ENCODE data around the gene TCF7L1.

The TCF7L1 gene

DNA sequence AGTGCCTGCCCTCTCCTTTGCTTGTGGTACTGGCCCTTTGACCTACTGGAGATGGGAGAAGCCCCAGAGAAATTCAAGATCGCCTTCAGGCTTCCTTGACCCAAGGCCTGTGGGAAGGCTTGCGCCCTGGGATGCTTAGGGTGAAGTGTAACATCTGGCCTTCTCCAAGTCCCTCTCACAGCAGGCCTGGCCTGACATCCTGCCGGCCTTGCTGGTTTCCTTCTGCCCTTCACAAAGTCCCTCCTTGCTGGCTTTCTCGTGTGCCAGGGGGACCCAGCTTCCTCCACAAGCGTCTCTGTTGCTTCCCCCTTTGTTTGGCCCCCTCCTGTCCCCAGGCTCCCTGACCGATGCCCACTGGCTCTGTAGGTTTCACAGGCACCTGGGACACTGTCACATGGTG lies 26.4 kb downstream of the TCF7L1 start:
- DNase-seq (ENCODE audit: low read depth) = no peak
- H3K4me3 ChIP-seq (ENCODE audit: control insufficient read depth, low read depth, low read length) = no peak overlapping the region
- TF ChIP-seq, protein P1, sequence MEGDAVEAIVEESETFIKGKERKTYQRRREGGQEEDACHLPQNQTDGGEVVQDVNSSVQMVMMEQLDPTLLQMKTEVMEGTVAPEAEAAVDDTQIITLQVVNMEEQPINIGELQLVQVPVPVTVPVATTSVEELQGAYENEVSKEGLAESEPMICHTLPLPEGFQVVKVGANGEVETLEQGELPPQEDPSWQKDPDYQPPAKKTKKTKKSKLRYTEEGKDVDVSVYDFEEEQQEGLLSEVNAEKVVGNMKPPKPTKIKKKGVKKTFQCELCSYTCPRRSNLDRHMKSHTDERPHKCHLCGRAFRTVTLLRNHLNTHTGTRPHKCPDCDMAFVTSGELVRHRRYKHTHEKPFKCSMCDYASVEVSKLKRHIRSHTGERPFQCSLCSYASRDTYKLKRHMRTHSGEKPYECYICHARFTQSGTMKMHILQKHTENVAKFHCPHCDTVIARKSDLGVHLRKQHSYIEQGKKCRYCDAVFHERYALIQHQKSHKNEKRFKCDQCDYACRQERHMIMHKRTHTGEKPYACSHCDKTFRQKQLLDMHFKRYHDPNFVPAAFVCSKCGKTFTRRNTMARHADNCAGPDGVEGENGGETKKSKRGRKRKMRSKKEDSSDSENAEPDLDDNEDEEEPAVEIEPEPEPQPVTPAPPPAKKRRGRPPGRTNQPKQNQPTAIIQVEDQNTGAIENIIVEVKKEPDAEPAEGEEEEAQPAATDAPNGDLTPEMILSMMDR (IDR thresholded peaks at IDR 0.05; ENCODE audit: control insufficient read depth, insufficient read depth, low read depth, low read length, missing control alignments) = no peak

DNA sequence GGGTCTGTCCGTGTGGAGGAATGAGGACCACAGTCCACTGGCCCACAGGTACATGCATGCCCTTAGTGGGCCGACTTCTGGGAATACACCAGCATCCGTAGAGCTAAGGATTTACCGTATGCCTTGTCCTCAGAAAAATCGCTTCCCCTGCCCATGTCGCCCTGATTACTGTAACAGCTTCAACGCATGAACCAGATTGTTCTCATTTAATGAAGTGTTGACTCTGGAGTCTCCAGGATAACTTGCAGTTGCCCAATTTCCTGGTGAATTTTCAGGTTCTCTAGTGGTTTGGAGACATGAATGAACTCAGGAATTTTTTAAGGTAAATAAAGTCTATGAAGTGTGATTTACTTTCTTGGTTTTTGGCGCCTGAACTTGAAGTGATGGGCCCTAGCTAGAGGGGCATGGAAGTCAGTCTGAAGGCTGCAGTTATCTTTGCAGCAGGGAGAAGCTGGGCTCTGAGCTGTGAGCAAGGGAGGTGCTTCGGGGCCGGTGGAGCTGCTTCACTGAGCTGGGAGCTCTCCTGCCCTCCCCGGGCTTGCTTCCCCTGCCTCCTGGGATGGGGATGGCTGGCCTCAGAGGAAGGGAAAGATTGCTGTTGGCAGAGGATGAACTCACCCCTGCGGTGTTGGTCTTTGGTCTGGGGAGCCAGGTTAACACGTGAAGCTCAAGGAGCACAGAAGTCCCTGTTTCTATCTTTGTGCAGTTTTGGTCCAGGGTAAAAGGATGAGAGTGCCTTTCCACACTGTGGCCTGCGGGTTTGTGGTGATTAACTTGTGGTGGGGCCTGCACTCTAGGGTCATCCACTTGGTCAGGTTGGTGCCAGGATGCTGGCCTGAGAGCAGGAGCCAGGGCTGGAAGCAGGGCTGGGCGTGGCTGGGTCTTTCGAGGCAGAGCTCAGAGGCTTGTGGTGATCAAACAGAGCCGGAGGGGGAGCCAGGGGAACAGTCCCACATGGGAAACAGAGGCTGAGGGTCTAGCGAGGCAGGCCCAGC lies 28.1 kb downstream of the TCF7L1 start:
- peak; percentile 8 for DNase-seq (ENCODE audit: low read depth)
- H3K4me3 ChIP-seq (ENCODE audit: control insufficient read depth, low read depth, low read length) = no peak overlapping the region
- TF ChIP-seq, protein P1 (IDR thresholded peaks at IDR 0.05; ENCODE audit: control insufficient read depth, insufficient read depth, low read depth, low read length, missing control alignments) = no peak

DNA sequence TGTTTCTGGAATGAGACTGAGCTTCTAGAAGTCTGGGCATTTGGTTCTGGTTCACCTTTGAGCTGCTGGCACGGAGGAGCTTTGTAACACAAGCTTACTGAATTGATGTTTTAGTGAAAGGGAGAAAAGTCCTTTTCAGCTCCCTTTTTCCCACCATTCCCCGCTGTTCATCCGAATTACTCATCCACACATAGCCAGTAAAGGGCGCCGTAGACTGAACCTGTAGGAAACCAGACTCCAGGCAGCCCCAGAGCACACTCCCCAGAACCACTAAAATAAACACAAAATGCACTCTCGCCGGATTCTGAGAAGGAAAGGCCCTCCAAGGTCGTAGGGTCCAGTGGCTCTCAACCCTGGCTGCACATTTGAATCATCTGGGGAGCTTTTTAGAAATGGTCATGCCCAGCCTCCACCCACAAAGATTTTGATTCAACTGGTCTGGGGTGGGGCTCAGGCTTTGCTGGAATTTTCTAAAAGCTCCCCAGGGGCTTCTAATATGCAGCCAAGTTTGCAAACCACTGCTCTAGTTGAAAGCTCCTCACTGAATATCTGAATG lies 29.6 kb downstream of the TCF7L1 start:
- TF ChIP-seq, protein P1 (IDR thresholded peaks at IDR 0.05; ENCODE audit: control insufficient read depth, insufficient read depth, low read depth, low read length, missing control alignments) = no peak
- DNase-seq (ENCODE audit: low read depth) = no peak
- H3K4me3 ChIP-seq (ENCODE audit: control insufficient read depth, low read depth, low read length) = no peak overlapping the region

DNA sequence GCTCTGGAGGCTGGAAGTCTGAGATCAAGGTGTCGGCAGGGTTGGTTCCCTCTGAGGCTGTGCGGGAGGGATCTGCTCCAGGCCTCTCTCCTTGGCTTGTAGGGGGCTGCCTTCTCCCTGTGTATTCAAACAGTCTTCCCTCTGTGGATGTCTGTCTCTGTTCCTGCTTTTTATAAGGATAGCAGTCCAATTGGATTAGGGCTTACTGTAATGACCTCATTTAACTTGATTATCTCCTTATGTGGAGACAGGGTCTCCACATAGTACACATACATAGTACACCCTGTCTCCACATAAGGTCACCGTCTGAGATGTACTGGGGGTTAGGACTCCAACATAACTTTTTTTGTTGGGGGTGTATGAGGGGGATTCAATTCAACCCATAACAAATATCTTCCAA lies 30.5 kb downstream of the TCF7L1 start:
- H3K4me3 ChIP-seq (ENCODE audit: control insufficient read depth, low read depth, low read length) = no peak overlapping the region
- DNase-seq (ENCODE audit: low read depth) = no peak
- TF ChIP-seq, protein P1 (IDR thresholded peaks at IDR 0.05; ENCODE audit: control insufficient read depth, insufficient read depth, low read depth, low read length, missing control alignments) = no peak

DNA sequence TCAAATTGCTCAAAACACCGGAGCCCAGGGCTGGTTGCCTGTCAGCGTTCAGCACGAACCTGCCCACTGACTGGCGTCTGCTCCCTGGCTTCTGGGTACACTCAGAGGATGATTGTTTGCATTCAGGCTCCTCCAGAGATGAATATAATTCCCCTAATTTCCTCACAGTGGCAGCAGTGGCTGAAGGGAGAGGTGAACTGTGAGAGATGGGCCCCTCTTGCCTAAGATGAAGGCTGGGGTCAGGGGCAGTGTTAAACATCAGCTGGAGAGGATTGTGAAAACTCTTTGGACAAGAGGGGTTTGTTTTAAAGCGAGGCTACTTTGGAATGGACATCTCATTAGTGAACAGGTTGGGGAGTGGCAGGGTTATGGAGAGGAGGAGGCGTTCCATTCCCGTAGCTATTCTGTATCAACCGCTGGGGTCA lies 31.0 kb downstream of the TCF7L1 start:
- TF ChIP-seq, protein P1 (IDR thresholded peaks at IDR 0.05; ENCODE audit: control insufficient read depth, insufficient read depth, low read depth, low read length, missing control alignments) = no peak
- DNase-seq (ENCODE audit: low read depth) = no peak

DNA sequence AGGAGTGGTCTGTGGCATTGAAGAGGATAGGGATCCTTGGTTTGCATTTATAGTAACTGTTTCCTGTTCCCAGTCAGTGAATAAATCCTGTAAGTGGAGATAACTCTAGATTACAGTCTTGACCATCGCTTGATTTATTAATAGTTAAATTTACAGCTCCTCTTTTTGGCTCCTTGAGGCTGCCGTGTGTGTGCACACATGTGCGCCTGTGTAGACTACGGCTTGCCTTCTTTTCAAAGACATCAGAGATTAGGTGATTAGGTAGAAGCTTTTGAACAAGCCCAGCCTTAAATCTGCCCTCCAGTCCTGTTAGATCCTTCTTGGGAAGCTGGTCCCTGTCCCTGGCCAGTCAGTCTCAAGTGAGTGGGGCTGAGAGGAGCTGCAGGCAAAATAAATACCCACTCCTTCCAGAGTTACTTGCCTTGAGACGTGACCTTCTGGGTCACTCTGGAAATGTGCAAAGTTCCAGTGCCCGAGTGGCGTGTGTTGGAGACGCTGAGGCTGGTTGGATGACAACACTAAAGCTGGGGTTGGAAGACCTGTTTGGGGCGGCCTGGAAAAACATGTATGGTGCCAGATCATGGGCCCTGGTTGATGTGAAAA lies 32.0 kb downstream of the TCF7L1 start:
- DNase-seq (ENCODE audit: low read depth) = no peak
- TF ChIP-seq, protein P1 (IDR thresholded peaks at IDR 0.05; ENCODE audit: control insufficient read depth, insufficient read depth, low read depth, low read length, missing control alignments) = no peak
- no peak overlapping the region for H3K4me3 ChIP-seq (ENCODE audit: control insufficient read depth, low read depth, low read length)

More for the DNA sequence above, 31.0 kb downstream of the TCF7L1 start:
- no peak overlapping the region for H3K4me3 ChIP-seq (ENCODE audit: control insufficient read depth, low read depth, low read length)
